Measurements from ENCODE around the gene PARVG. TPM values are rescaled to one million over a fixed set of nuclear protein-coding genes. Genes with fewer than 3 reads are reported as not detected.

The PARVG gene
- total and polyA plus RNA-seq, 2 of the 8 experiments (the other 6 are each of a cell fraction or from before 2014, with no cell fraction given): 0.37 to 1.5 TPM

DNA sequence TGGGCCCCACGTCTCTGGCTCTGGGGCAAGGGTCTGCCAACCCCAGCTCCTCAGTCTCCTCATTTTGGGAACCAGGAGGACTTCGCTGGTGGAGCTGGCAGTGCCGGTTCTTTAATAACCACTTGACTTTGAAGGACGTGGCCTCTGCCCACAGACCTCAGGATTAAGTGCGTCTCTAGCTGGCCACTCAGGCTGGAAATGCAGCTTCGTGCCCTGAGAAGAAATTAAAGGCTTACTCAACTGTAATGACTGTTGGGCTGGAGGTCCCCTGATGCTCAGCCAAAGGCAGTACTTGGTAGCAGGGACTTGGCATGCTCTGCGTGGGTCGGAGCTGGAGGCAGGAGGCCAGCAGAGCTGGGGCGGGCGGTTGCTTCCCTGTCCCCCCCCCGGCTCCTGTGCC is 16.7 kb upstream of the PARVG start:
- H3K4me2 ChIP-seq (ENCODE audit: insufficient read depth in 1 of 2, low read depth in 2 of 2, low read length in 2 of 2): no peak overlapping the region
- no peak overlapping the region for H3K9ac ChIP-seq (replicated peaks in 1 of 4; ENCODE audit: extremely low read depth in 1 of 4, low read depth in 3 of 4, low read length in 3 of 4)
- H3K4ac ChIP-seq (replicated peaks; ENCODE audit: insufficient read length, low read depth, low read length): peak overlapping the region; percentile 76
- H3K27me3 ChIP-seq (replicated peaks in 1 of 4; ENCODE audit: control insufficient read depth in 3 of 4, extremely low read depth in 1 of 4, insufficient read depth in 3 of 4, low read length in 3 of 4): no peaks in the 10 kb centered on the region
- H2AFZ ChIP-seq (ENCODE audit: low read length): no peak overlapping the region
- CTCF ChIA-PET (ENCODE audit: partially characterized antibody): interaction anchor here (0.6 to 1.6 kb wide), 4 partner anchors 17 to 255 kb away, joined by 3 to 4 read pairs (median 3); partner anchors contain the start of gene PARVG
- DNase-seq (ENCODE audit: low read depth in 1 of 2, low spot score in 2 of 2) (no peak), FAIRE-seq (no peak)
- POLR2A ChIA-PET (ENCODE audit: partially characterized antibody): interaction anchor here (0.8 to 1.3 kb wide), 2 partner anchors 8 to 11 kb away, joined by 3 to 5 read pairs; no protein-coding TSS in a partner anchor
- no peak overlapping the region for H2AK5ac ChIP-seq (ENCODE audit: low read depth, low read length)
- H3K4me3 ChIP-seq (ENCODE audit: extremely low read depth in 1 of 4, insufficient read depth in 2 of 4, low read depth in 3 of 4, low read length in 4 of 4): no peak overlapping the region
- H3K18ac ChIP-seq (ENCODE audit: extremely low read depth, low read length): no peak overlapping the region
- H3K4me1 ChIP-seq (replicated peaks in 1 of 4; ENCODE audit: control insufficient read depth in 3 of 4, insufficient read depth in 4 of 4, low read length in 3 of 4): peaks cover 0 to 9% (median under 1%) of the 10 kb centered on the region in 4 experiments; a peak in 2 of 7 replicates
- no peak overlapping the region for H2BK120ac ChIP-seq (replicated peaks; ENCODE audit: low read depth, low read length)
- H3K27ac ChIP-seq (ENCODE audit: low read depth, low read length): no peak overlapping the region
- H4K5ac ChIP-seq (ENCODE audit: insufficient read length, low read depth, low read length): no peak overlapping the region
- no peak overlapping the region for H3K14ac ChIP-seq (ENCODE audit: insufficient read length)
- no peaks in the 10 kb centered on the region for H3K36me3 ChIP-seq (ENCODE audit: control insufficient read depth in 2 of 4, insufficient read depth in 4 of 4, low read length in 3 of 4)
- H2BK20ac ChIP-seq (ENCODE audit: low read length): no peak overlapping the region
- H2BK5ac ChIP-seq (ENCODE audit: low read depth, low read length): 0 out of 2 replicates have a peak overlapping the region, but pooled peaks have one; percentile 52
- no peaks in the 10 kb centered on the region for H3K23me2 ChIP-seq (ENCODE audit: low read depth, low read length)
- H4K91ac ChIP-seq (replicated peaks; ENCODE audit: insufficient read length, low read length): peak overlapping the region; percentile 64
- H4K8ac ChIP-seq (ENCODE audit: extremely low read depth, insufficient read depth, low read length): no peak overlapping the region
- no peak overlapping the region for H3K56ac ChIP-seq (replicated peaks; ENCODE audit: insufficient read length, low read depth, low read length)
- WGBS, 2 experiments (ENCODE audit: extremely low coverage in 1 of 2, insufficient coverage in 1 of 2, insufficient read length in 1 of 2, insufficient replicate concordance in 2 of 2, low coverage in 1 of 2, low lambda C conversion rate in 2 of 2, missing lambda C conversion rate in 1 of 2): 96% methylated on average over 11 of the region's 11 CpGs; no CpG with 5 or more reads in 1 of the 2 experiments
- no peak overlapping the region for H2BK15ac ChIP-seq (ENCODE audit: low read length)
- no peaks in the 10 kb centered on the region for H4K20me1 ChIP-seq (replicated peaks in 1 of 2; ENCODE audit: control insufficient read depth in 1 of 2, insufficient read depth in 2 of 2, low read length in 2 of 2)
- H3K9me3 ChIP-seq (ENCODE audit: insufficient read depth in 2 of 2, low read depth in 1 of 2, low read length in 1 of 2): no peaks in the 10 kb centered on the region
- no peak overlapping the region for H2BK12ac ChIP-seq (ENCODE audit: low read depth, low read length)
- H3K79me2 ChIP-seq (ENCODE audit: control insufficient read depth in 1 of 2, insufficient read depth in 2 of 2, low read length in 2 of 2): no peaks in the 10 kb centered on the region
- no peaks in the 10 kb centered on the region for H3K79me1 ChIP-seq (ENCODE audit: low read depth, low read length)
- no peak overlapping the region for H3K23ac ChIP-seq (ENCODE audit: insufficient read length)
- TF ChIP-seq GABPA (IDR thresholded peaks at IDR 0.05; ENCODE audit: borderline replicate concordance, insufficient read depth, low read length): no peak
- no peak for TF ChIP-seq ZNF274 (IDR thresholded peaks at IDR 0.05; ENCODE audit: borderline replicate concordance, extremely low read depth, low read length)
- no peak for TF ChIP-seq RNF2 (IDR thresholded peaks at IDR 0.05; ENCODE audit: borderline replicate concordance, low read depth, low read length, missing control alignments, poor library complexity, severe bottlenecking)
- TF ChIP-seq CREB1 (IDR thresholded peaks at IDR 0.05): no peak
- TF ChIP-seq EP300 (IDR thresholded peaks at IDR 0.05; ENCODE audit: borderline replicate concordance in 1 of 2, low read depth in 2 of 2, low read length in 2 of 2): no peak
- TF ChIP-seq KDM4A (IDR thresholded peaks at IDR 0.05; ENCODE audit: low read depth, low read length, severe bottlenecking): no peak
- no peak for TF ChIP-seq EGR1 (IDR thresholded peaks at IDR 0.05; ENCODE audit: borderline replicate concordance, low read depth, low read length)
- no peak for TF ChIP-seq HDAC6 (IDR thresholded peaks at IDR 0.05; ENCODE audit: low read depth, low read length)
- TF ChIP-seq TCF12 (IDR thresholded peaks at IDR 0.05; ENCODE audit: low read depth, low read length): no peak
- no peak for TF ChIP-seq SIX5 (IDR thresholded peaks at IDR 0.05; ENCODE audit: low read depth, low read length)
- TF ChIP-seq, protein P1, sequence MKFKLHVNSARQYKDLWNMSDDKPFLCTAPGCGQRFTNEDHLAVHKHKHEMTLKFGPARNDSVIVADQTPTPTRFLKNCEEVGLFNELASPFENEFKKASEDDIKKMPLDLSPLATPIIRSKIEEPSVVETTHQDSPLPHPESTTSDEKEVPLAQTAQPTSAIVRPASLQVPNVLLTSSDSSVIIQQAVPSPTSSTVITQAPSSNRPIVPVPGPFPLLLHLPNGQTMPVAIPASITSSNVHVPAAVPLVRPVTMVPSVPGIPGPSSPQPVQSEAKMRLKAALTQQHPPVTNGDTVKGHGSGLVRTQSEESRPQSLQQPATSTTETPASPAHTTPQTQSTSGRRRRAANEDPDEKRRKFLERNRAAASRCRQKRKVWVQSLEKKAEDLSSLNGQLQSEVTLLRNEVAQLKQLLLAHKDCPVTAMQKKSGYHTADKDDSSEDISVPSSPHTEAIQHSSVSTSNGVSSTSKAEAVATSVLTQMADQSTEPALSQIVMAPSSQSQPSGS (IDR thresholded peaks at IDR 0.05; ENCODE audit: low read length): no peak
- TF ChIP-seq KDM5A (IDR thresholded peaks at IDR 0.05; ENCODE audit: low read length): no peak
